Kasumi-1 (cell line): Measurements from ENCODE around the gene PHACTR3.

Source experiments
- DNase-seq, 2 experiments: peaks; one replicate each; lab custom pipeline; 2025; lab: John Stamatoyannopoulos, UW

Gene PHACTR3

GRCh38 chr20:59671661-59672471, 67.5 kb downstream of the PHACTR3 start:
- no peak for DNase-seq

GRCh38 chr20:59672576-59672975, 68.2 kb downstream of the PHACTR3 start:
- no peak for DNase-seq

GRCh38 chr20:59673288-59673997, 69.1 kb downstream of the PHACTR3 start:
- no peak for DNase-seq

GRCh38 chr20:59673998-59674445, 69.7 kb downstream of the PHACTR3 start:
- DNase-seq: no peak

GRCh38 chr20:59676126-59676850, 71.9 kb downstream of the PHACTR3 start:
- DNase-seq: no peak

GRCh38 chr20:59676851-59677182, 72.5 kb downstream of the PHACTR3 start:
- no peak for DNase-seq

GRCh38 chr20:59677586-59677985, 73.2 kb downstream of the PHACTR3 start:
- DNase-seq: no peak

GRCh38 chr20:59678288-59678687, 73.9 kb downstream of the PHACTR3 start:
- no peak for DNase-seq

- no peak for DNase-seq
Measured at GRCh38 chr20:59678951-59679350, 74.6 kb downstream of the PHACTR3 start.

- DNase-seq: no peak
Measured at GRCh38 chr20:59680148-59680650, 75.9 kb downstream of the PHACTR3 start.

GRCh38 chr20:59680852-59681251, 76.5 kb downstream of the PHACTR3 start:
- DNase-seq: no peak

GRCh38 chr20:59682603-59683002, 78.3 kb downstream of the PHACTR3 start:
- no peak for DNase-seq

- no peak for DNase-seq
Measured at GRCh38 chr20:59683181-59683580, 78.8 kb downstream of the PHACTR3 start.

GRCh38 chr20:59684685-59685242, 80.4 kb downstream of the PHACTR3 start:
- DNase-seq: no peak

GRCh38 chr20:59686404-59687346, 82.3 kb downstream of the PHACTR3 start:
- DNase-seq: no peak

GRCh38 chr20:59688356-59688755, 84.0 kb downstream of the PHACTR3 start:
- DNase-seq: no peak

GRCh38 chr20:59688999-59689398, 84.7 kb downstream of the PHACTR3 start:
- DNase-seq: no peak

- DNase-seq: no peak
Measured at GRCh38 chr20:59690101-59690500, 85.8 kb downstream of the PHACTR3 start.

GRCh38 chr20:59690976-59691375, 86.6 kb downstream of the PHACTR3 start:
- no peak for DNase-seq

GRCh38 chr20:59692139-59692538, 87.8 kb downstream of the PHACTR3 start:
- DNase-seq: no peak

GRCh38 chr20:59693587-59693986, 89.2 kb downstream of the PHACTR3 start:
- no peak for DNase-seq
